HCT116 (cell line): Measurements from ENCODE around the gene PARG. TPM values are rescaled to one million over a fixed set of nuclear protein-coding genes. Genes with fewer than 3 reads are reported as not detected.
A peak's percentile ranks its signal among the peaks of the same experiment; 100 is the strongest.
"Not testable (repeated sequence)": the region's sequence is repeated elsewhere in the genome, so short reads cannot be mapped to it uniquely, and the experiment has no call there.

Experiments
- ATAC-seq: fragments of 200-7000 bp; cut with Tn5 transposase; 2 replicates; pipeline ENCODE4 v1.9.1; 2020; ENCODE audit warnings: mild to moderate bottlenecking, moderate library complexity
- BruUV-seq: library from RNA; stranded (reverse); fragments of 400-500 nt; replicated peaks from 2 replicates; lab custom pipeline; 2021; lab: Mats Ljungman, UMichigan
- CTCF ChIA-PET: fragments of 300-600 bp; sonication (Branson Sonifier 250); formaldehyde crosslinking; loops from one replicate; lab custom pipeline; 2021; ENCODE audit warnings: antibody characterized with exemption; lab: Charles Lee
- POLR2A ChIA-PET: fragments of 300-600, 350-600 bp; sonication (Branson Sonifier 250); formaldehyde crosslinking; loops from one replicate; lab custom pipeline; 2021; ENCODE audit warnings: antibody characterized with exemption; lab: Charles Lee
- RAD21 ChIA-PET, 2 experiments: fragments of 300-600 bp; sonication (Branson Sonifier 250); formaldehyde crosslinking; loops; one replicate each; lab custom pipeline; 2023; ENCODE audit warnings: low total read pairs in 2 of 2; ENCODE audit not compliant: uncharacterized antibody in 2 of 2, unreplicated experiment in 2 of 2, low non-redundant PET in 1 of 2; lab: Charles Lee
- DNase-seq: peaks from one replicate; pipeline ENCODE4 v3.0.0-alpha.2; 2010; ENCODE audit warnings: low read depth, low spot score
- H2AFZ ChIP-seq: fragments of 200-600 bp; shearing (Covaris generic), sonication (generic); 2 replicates; pipeline ENCODE4 v1.6.1; 2017; ENCODE audit warnings: low read depth, mixed run types, mixed read lengths, antibody characterized with exemption, low read length; ENCODE audit not compliant: poor library complexity, severe bottlenecking
- H3K27ac ChIP-seq: 2 replicates; pipeline ENCODE4 v1.5.1; 2012; ENCODE audit warnings: low read depth, low read length
- H3K27me3 ChIP-seq: fragments of 200-600 bp; sonication (generic); 2 replicates; pipeline ENCODE4 v1.6.1; 2016; ENCODE audit warnings: mixed run types, low read length, mixed read lengths; ENCODE audit not compliant: insufficient read depth
- H3K36me3 ChIP-seq, 2 experiments: fragments of 200-500 bp in 1 of 2; fragments of 200-600 bp in 1 of 2; sonication (Bioruptor generic) in 1 of 2; sonication (generic) in 1 of 2; 2 replicates each; pipeline versions ENCODE4 v1.5.1 to v1.6.1; 2014 to 2016; ENCODE audit warnings: low read length in 2 of 2, inconsistent platforms in 1 of 2, mixed read lengths in 1 of 2, mixed run types in 1 of 2; ENCODE audit not compliant: insufficient read depth in 2 of 2, control insufficient read depth in 1 of 2
- H3K4me1 ChIP-seq, 2 experiments: fragments of 200-600 bp in 1 of 2; sonication (generic) in 1 of 2; 2 replicates each; pipeline versions ENCODE4 v1.5.1 to v1.6.1; 2012 to 2017; ENCODE audit warnings: low read length in 2 of 2, inconsistent platforms in 1 of 2, mild to moderate bottlenecking in 1 of 2, mixed read lengths in 1 of 2, mixed run types in 1 of 2, moderate library complexity in 1 of 2; ENCODE audit not compliant: insufficient read depth in 2 of 2, control insufficient read depth in 1 of 2
- H3K4me2 ChIP-seq: fragments of 200-600 bp; sonication (generic); 2 replicates; pipeline ENCODE4 v1.6.1; 2017; ENCODE audit warnings: mixed run types, low read length, mixed read lengths
- H3K4me3 ChIP-seq, 2 experiments: fragments of 200-600 bp in 1 of 2; sonication (generic) in 1 of 2; replicated peaks in 1 of 2; 2 replicates each; pipeline ENCODE4 v1.5.1; 2011 to 2016; ENCODE audit warnings: low read length in 2 of 2, control low read depth in 1 of 2, low read depth in 1 of 2, mild to moderate bottlenecking in 1 of 2, mixed read lengths in 1 of 2, mixed run types in 1 of 2
- H3K79me2 ChIP-seq: fragments of 200-600 bp; sonication (generic); 2 replicates; pipeline ENCODE4 v1.6.1; 2017; ENCODE audit warnings: mild to moderate bottlenecking, mixed run types, low read length, moderate library complexity, mixed read lengths; ENCODE audit not compliant: insufficient read depth
- H3K9ac ChIP-seq: fragments of 200-600 bp; sonication (generic); 2 replicates; pipeline ENCODE4 v1.6.1; 2016; ENCODE audit warnings: low read length, mixed read lengths
- H3K9me2 ChIP-seq: fragments of 200-600 bp; sonication (generic), shearing (Covaris generic); 2 replicates; pipeline ENCODE4 v1.6.1; 2017; ENCODE audit warnings: mixed run types, mild to moderate bottlenecking, moderate library complexity; ENCODE audit not compliant: insufficient read depth
- H3K9me3 ChIP-seq, 2 experiments: fragments of 200-500 bp in 1 of 2; fragments of 200-600 bp in 1 of 2; sonication (Bioruptor generic) in 1 of 2; sonication (generic) in 1 of 2; 2 replicates each; pipeline ENCODE4 v1.6.1; 2014 to 2017; ENCODE audit warnings: low read length in 2 of 2, mixed read lengths in 2 of 2, inconsistent platforms in 1 of 2, low read depth in 1 of 2, mild to moderate bottlenecking in 1 of 2, mixed run types in 1 of 2, moderate library complexity in 1 of 2; ENCODE audit not compliant: control insufficient read depth in 1 of 2, insufficient read depth in 1 of 2
- H4K20me1 ChIP-seq: fragments of 200-600 bp; sonication (generic), shearing (Covaris generic); 2 replicates; pipeline ENCODE4 v1.6.1; 2017; ENCODE audit warnings: mixed run types, mild to moderate bottlenecking, moderate library complexity; ENCODE audit not compliant: insufficient read depth
- intact Hi-C: fragments of 100-400 bp; cut with micrococcal nuclease; formaldehyde crosslinking; loops from 2 replicates; pipeline ENCODE4 v1.10.0; 2022
- total RNA-seq: library from RNA; stranded (reverse); gene quantifications from one replicate; pipeline ENCODE4 v1.2.1, GENCODE V29; 2021; ENCODE audit not compliant: unreplicated experiment

Gene PARG
- total RNA-seq, 1 experiment from 2014 or later: 30.4 TPM

DNA sequence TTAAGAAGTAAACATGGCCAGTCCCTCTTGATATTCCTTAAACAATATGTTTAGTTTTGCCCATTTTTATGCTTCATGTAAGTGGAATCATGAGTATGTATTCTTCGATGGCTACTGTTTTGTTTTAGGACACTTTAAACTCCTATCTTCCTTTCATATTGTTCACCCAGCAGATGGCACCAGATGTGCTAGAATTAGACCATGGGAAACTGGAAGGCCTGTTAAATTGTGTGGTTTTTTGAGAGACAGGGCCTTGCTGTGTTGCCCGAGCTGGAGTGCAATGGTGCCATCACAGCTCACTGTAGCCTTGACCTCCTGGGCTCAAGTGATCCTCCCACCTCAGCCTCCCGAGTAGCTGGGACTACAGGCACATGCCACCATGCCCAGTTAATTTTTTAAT is 11.3 kb upstream of the PARG start:
- H3K4me2 ChIP-seq, H3K27ac ChIP-seq, intact Hi-C loops, RAD21 ChIA-PET, H3K27me3 ChIP-seq, H3K9me2 ChIP-seq, H3K36me3 ChIP-seq, H3K4me1 ChIP-seq, POLR2A ChIA-PET, H4K20me1 ChIP-seq, H3K9ac ChIP-seq, CTCF ChIA-PET, H3K4me3 ChIP-seq, H2AFZ ChIP-seq, H3K9me3 ChIP-seq, BruUV-seq, DNase-seq: not testable (repeated sequence)
- peak; percentile 55; the same call in 1 of the 2 replicates for ATAC-seq
- peaks cover 58% of the 10 kb centered on the region for H3K79me2 ChIP-seq

DNA sequence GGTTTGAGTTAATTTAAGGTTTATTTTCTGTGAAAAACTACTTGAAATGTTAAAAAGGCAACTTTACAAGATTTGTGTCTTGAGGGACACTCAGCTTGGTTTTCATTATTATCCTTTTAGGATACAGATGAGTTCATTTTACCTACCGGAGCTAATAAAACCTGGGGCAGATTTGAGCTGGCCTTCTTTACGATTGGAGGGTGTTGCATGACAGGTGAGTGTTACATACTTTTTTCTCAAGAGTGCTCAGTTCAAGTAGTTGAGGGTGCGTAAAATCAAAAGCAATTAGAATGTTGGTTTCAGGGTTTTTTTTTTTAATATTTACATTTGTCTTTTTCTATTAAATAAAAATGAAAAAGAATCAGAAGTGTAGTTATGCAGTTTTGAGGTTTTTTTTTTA is 10.2 kb upstream of the PARG start:
- H3K27ac ChIP-seq, intact Hi-C loops, POLR2A ChIA-PET, H3K36me3 ChIP-seq, H3K4me3 ChIP-seq, H3K9me3 ChIP-seq, H3K9me2 ChIP-seq, RAD21 ChIA-PET, CTCF ChIA-PET, H4K20me1 ChIP-seq, H3K4me1 ChIP-seq, H3K4me2 ChIP-seq, ATAC-seq, H3K9ac ChIP-seq, BruUV-seq, H3K27me3 ChIP-seq, DNase-seq, H2AFZ ChIP-seq: not testable (repeated sequence)
- peaks cover 58% of the 10 kb centered on the region for H3K79me2 ChIP-seq

DNA sequence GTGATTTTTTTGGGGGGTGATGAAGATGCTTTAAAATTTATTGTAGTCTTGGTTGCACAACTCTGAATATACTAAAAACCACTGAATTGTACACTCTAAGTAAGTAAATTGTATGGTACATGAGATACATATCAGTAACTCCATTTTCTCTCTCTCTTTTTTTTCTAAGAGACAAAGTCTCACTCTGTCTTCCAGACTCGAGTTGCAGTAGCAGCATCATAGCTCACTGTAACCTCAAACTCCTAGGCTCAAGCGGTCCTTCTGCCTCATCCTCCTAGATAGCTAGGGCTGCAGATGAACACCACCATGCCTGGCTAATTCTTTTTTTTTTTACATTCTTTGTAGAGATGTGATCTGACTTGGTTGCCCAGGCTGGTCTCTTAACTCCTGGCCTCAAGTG is 6.9 kb upstream of the PARG start:
- RAD21 ChIA-PET, H3K9me3 ChIP-seq, ATAC-seq, H3K9ac ChIP-seq, H3K27ac ChIP-seq, H2AFZ ChIP-seq, H3K4me3 ChIP-seq, H3K27me3 ChIP-seq, POLR2A ChIA-PET, H3K36me3 ChIP-seq, H3K4me1 ChIP-seq, CTCF ChIA-PET, H3K4me2 ChIP-seq, BruUV-seq, H3K9me2 ChIP-seq, intact Hi-C loops, H4K20me1 ChIP-seq, DNase-seq: not testable (repeated sequence)
- peaks cover 61% of the 10 kb centered on the region for H3K79me2 ChIP-seq

DNA sequence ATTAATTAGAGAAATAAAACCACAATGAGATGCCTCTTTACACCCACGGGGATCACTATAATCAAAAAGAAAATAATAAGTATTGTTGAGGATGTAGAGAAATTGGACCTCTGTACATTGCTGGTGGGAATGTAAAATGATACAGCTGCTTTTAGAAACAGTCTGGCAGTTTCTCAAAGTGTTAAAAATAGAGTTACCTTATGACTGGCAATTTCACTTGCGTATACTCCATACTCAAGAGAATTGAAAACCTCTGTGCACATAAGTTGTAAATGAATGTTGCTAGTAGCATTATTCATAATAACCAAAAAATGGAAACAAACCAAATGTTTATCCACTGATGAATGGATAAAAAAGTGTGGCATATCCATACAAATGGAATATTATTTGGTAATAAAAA is 6.3 kb upstream of the PARG start:
- DNase-seq, H3K4me1 ChIP-seq, intact Hi-C loops, RAD21 ChIA-PET, H3K27me3 ChIP-seq, H3K36me3 ChIP-seq, CTCF ChIA-PET, H4K20me1 ChIP-seq, H3K27ac ChIP-seq, H3K4me3 ChIP-seq, H3K9me2 ChIP-seq, H3K9me3 ChIP-seq, H3K4me2 ChIP-seq, BruUV-seq, H2AFZ ChIP-seq, POLR2A ChIA-PET, ATAC-seq, H3K9ac ChIP-seq: not testable (repeated sequence)
- H3K79me2 ChIP-seq: peaks cover 64% of the 10 kb centered on the region
